ENCODE measurements around the gene MAP3K19.

Gene MAP3K19

GRCh38 chr2:135010200-135010942 lies 36.9 kb downstream of the MAP3K19 start:
- no peaks in the 10 kb centered on the region for H3K79me2 ChIP-seq (ENCODE audit: insufficient read depth, low read length)
- H3K27me3 ChIP-seq (ENCODE audit: insufficient read depth, low read length, poor library complexity): no peaks in the 10 kb centered on the region
- H3K4me2 ChIP-seq (ENCODE audit: insufficient read depth, low read length): no peak overlapping the region
- H3K27ac ChIP-seq (ENCODE audit: low read length): no peak overlapping the region
- ATAC-seq (ENCODE audit: insufficient read depth, low read depth): no peak
- TF ChIP-seq EZH2 (IDR thresholded peaks at IDR 0.05; ENCODE audit: borderline replicate concordance, low read depth, low read length, severe bottlenecking): no peak
- TF ChIP-seq, protein P1, sequence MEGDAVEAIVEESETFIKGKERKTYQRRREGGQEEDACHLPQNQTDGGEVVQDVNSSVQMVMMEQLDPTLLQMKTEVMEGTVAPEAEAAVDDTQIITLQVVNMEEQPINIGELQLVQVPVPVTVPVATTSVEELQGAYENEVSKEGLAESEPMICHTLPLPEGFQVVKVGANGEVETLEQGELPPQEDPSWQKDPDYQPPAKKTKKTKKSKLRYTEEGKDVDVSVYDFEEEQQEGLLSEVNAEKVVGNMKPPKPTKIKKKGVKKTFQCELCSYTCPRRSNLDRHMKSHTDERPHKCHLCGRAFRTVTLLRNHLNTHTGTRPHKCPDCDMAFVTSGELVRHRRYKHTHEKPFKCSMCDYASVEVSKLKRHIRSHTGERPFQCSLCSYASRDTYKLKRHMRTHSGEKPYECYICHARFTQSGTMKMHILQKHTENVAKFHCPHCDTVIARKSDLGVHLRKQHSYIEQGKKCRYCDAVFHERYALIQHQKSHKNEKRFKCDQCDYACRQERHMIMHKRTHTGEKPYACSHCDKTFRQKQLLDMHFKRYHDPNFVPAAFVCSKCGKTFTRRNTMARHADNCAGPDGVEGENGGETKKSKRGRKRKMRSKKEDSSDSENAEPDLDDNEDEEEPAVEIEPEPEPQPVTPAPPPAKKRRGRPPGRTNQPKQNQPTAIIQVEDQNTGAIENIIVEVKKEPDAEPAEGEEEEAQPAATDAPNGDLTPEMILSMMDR (IDR thresholded peaks at IDR 0.05; ENCODE audit: borderline replicate concordance, extremely low read depth, low read length, poor library complexity, severe bottlenecking): no peak
- no peaks in the 10 kb centered on the region for H3K4me1 ChIP-seq (ENCODE audit: insufficient read depth, low read length)
- no peaks in the 10 kb centered on the region for H3K36me3 ChIP-seq (ENCODE audit: insufficient read depth, low read length)
- no peak overlapping the region for H3K4me3 ChIP-seq (ENCODE audit: low read depth in 1 of 2, low read length in 2 of 2)
- no peak overlapping the region for H2AFZ ChIP-seq (ENCODE audit: low read depth, low read length)
- H3K9ac ChIP-seq (ENCODE audit: low read depth, low read length): no peak overlapping the region
- no peaks in the 10 kb centered on the region for H3K9me3 ChIP-seq (ENCODE audit: insufficient read depth, low read length, severe bottlenecking)
- DNase-seq: no peak
- H4K20me1 ChIP-seq (ENCODE audit: insufficient read depth, low read length): no peaks in the 10 kb centered on the region

GRCh38 chr2:135009339-135009738 lies 37.9 kb downstream of the MAP3K19 start:
- Histone ChIP-seq H3K36me3 (ENCODE audit: insufficient read depth, low read length) (no peaks in the 10 kb centered on the region), H3K79me2 (ENCODE audit: insufficient read depth, low read length) (no peaks in the 10 kb centered on the region), H4K20me1 (ENCODE audit: insufficient read depth, low read length) (no peaks in the 10 kb centered on the region), H3K4me2 (ENCODE audit: insufficient read depth, low read length) (no peak overlapping the region), H3K9ac (ENCODE audit: low read depth, low read length) (no peak overlapping the region), H3K9me3 (ENCODE audit: insufficient read depth, low read length, severe bottlenecking) (no peaks in the 10 kb centered on the region), H3K27ac (ENCODE audit: low read length) (no peak overlapping the region), H3K4me1 (ENCODE audit: insufficient read depth, low read length) (peaks cover 3% of the 10 kb centered on the region), H3K27me3 (ENCODE audit: insufficient read depth, low read length, poor library complexity) (no peaks in the 10 kb centered on the region), H2AFZ (ENCODE audit: low read depth, low read length) (no peak overlapping the region), H3K4me3 (ENCODE audit: low read depth in 1 of 2, low read length in 2 of 2) (no peak overlapping the region)
- DNase-seq (no peak), ATAC-seq (ENCODE audit: insufficient read depth, low read depth) (no peak)
- TF ChIP-seq EZH2 (IDR thresholded peaks at IDR 0.05; ENCODE audit: borderline replicate concordance, low read depth, low read length, severe bottlenecking): no peak
- TF ChIP-seq, protein P1 (IDR thresholded peaks at IDR 0.05; ENCODE audit: borderline replicate concordance, extremely low read depth, low read length, poor library complexity, severe bottlenecking): no peak

GRCh38 chr2:135005753-135006152 lies 41.5 kb downstream of the MAP3K19 start:
- no peak overlapping the region for H2AFZ ChIP-seq (ENCODE audit: low read depth, low read length)
- no peaks in the 10 kb centered on the region for H3K9me3 ChIP-seq (ENCODE audit: insufficient read depth, low read length, severe bottlenecking)
- no peaks in the 10 kb centered on the region for H3K27me3 ChIP-seq (ENCODE audit: insufficient read depth, low read length, poor library complexity)
- no peak overlapping the region for H3K4me3 ChIP-seq (ENCODE audit: low read depth in 1 of 2, low read length in 2 of 2)
- H3K9ac ChIP-seq (ENCODE audit: low read depth, low read length): no peak overlapping the region
- no peaks in the 10 kb centered on the region for H4K20me1 ChIP-seq (ENCODE audit: insufficient read depth, low read length)
- H3K79me2 ChIP-seq (ENCODE audit: insufficient read depth, low read length): no peaks in the 10 kb centered on the region
- H3K4me2 ChIP-seq (ENCODE audit: insufficient read depth, low read length): no peak overlapping the region
- no peak overlapping the region for H3K27ac ChIP-seq (ENCODE audit: low read length)
- no peak for TF ChIP-seq EZH2 (IDR thresholded peaks at IDR 0.05; ENCODE audit: borderline replicate concordance, low read depth, low read length, severe bottlenecking)
- TF ChIP-seq, protein P1 (IDR thresholded peaks at IDR 0.05; ENCODE audit: borderline replicate concordance, extremely low read depth, low read length, poor library complexity, severe bottlenecking): no peak
- no peaks in the 10 kb centered on the region for H3K36me3 ChIP-seq (ENCODE audit: insufficient read depth, low read length)
- peaks cover 9% of the 10 kb centered on the region for H3K4me1 ChIP-seq (ENCODE audit: insufficient read depth, low read length)
- DNase-seq (no peak), ATAC-seq (ENCODE audit: insufficient read depth, low read depth) (no peak)

Measured in DND-41 (cell line).